Heart left ventricle (tissue), 16 donors: ENCODE results near the gene RAD51. TPM values are rescaled to one million over a fixed set of nuclear protein-coding genes. Genes with fewer than 3 reads are reported as not detected.

ENCODE experiments used
- ATAC-seq, 4 donors: fragments of 200-7000 bp; cut with Tn5 transposase; one replicate each; pipeline ENCODE4 v1.9.1; 2020 to 2022; ENCODE audit warnings: moderate library complexity in 4 of 4, mild to moderate bottlenecking in 3 of 4, moderate number of reproducible peaks in 1 of 4
- DNase-seq, 5 donors: peaks; one replicate each; pipeline ENCODE4 v3.0.0-alpha.2; 2020
- H3K27ac ChIP-seq, 12 donors: fragments of 200-600 bp; sonication (generic) in 4 of 12; one replicate each; pipeline versions ENCODE4 v1.5.0 to v1.8.0; 2016 to 2022; ENCODE audit warnings: mild to moderate bottlenecking in 2 of 12
- H3K27me3 ChIP-seq, 9 donors: fragments of 200-600 bp; sonication (generic) in 2 of 9; one replicate each; pipeline versions ENCODE4 v1.5.1 to v1.8.0; 2016 to 2022; ENCODE audit warnings: mild to moderate bottlenecking in 3 of 9
- H3K36me3 ChIP-seq, 9 donors: fragments of 200-600 bp; sonication (generic) in 2 of 9; one replicate each; pipeline versions ENCODE4 v1.5.0 to v1.8.0; 2018 to 2022; ENCODE audit warnings: mild to moderate bottlenecking in 2 of 9
- H3K4me1 ChIP-seq, 12 donors: fragments of 200-600 bp; sonication (generic) in 4 of 12; one replicate each; pipeline versions ENCODE4 v1.5.0 to v1.8.0; 2016 to 2022; ENCODE audit warnings: mild to moderate bottlenecking in 3 of 12
- H3K4me3 ChIP-seq, 12 donors: fragments of 200-600 bp; sonication (generic) in 4 of 12; one replicate each; pipeline versions ENCODE4 v1.5.0 to v1.8.0; 2017 to 2022; ENCODE audit warnings: mild to moderate bottlenecking in 9 of 12, moderate library complexity in 4 of 12
- H3K9me3 ChIP-seq, 12 donors: fragments of 200-600 bp; sonication (generic) in 4 of 12; one replicate each; pipeline versions ENCODE4 v1.5.0 to v1.8.0; 2016 to 2022; ENCODE audit warnings: mild to moderate bottlenecking in 1 of 12
- POLR2A ChIP-seq, 2 donors: fragments of 450-650 bp; IDR thresholded peaks; one replicate each; pipeline ENCODE4 v1.6.1; 2017; ENCODE audit warnings: antibody characterized with exemption in 2 of 2, mild to moderate bottlenecking in 2 of 2, moderate library complexity in 2 of 2
- WGBS, 4 donors: extraction: QIAGEN DNeasy Blood & Tissue Kit in 2 of 4; methylation state at CpG; one replicate each; pipeline versions ENCODE4 v1.1.5 to v1.1.7; 2013 to 2018; 5-methylcytosine and 5-hydroxymethylcytosine counted together
- intact Hi-C, 10 donors: fragments of 100-400 bp; cut with DNase I; formaldehyde crosslinking; loops; one replicate each; pipeline versions ENCODE4 v1.11.1 to v1.14.2; 2022
- polyA plus RNA-seq, 2 donors: library from polyadenylated mRNA; stranded (reverse); fragments of 200-250 nt; gene quantifications; one replicate each; pipeline ENCODE4 v1.2.3, GENCODE V29; 2013
- total RNA-seq, 9 donors: library from RNA; depleted of rRNA in 2 of 9; stranded (reverse); fragments of >200 nt in 2 of 9; fragmentation: NEBNext Ultra II Directional in 3 of 9; extraction: Animal tissue kit (Norgen Biotek cat#: 25700) in 3 of 9; gene quantifications; one replicate each; pipeline versions ENCODE4 v1.1.0 to v1.2.4, GENCODE V29; 2016 to 2023
- TF ChIP-seq, protein P1 (sequence below), 12 donors: fragments of 200-600 bp; sonication (generic) in 4 of 12; IDR thresholded peaks; one replicate each; pipeline versions ENCODE4 v1.5.0 to v1.8.0; 2018 to 2022; ENCODE audit warnings: antibody characterized with exemption in 12 of 12, mild to moderate bottlenecking in 5 of 12
- donor health status: ischemic (EF 13 %, LVEDD 7.1; RV severe dilation, severe dysfunction).
- donor health status: healthy with polysubstance abuse.
- donor health status: DM: no; HTN: yes; CAD: no.
- donor health status: DM: no; HTN: no; CAD: no.
- donor health status: ischemic (EF 25% LVEDD 6.9; RV normal size, moderate dysfunction).
- donor health status: ischemic (EF 25% LVEDD 5.7; RV mildly dilated, moderate dysfunction).
- donor health status: healthy.
- donor health status: DM: yes; HTN: yes; CAD: no.
- donor health status: ischemic (EF 35%, LVEDD 5.7; RV mildly dilated, moderate dysfunction).
- donor health status: nonischemic (EF 11% LVEDD 7.7; RV severe dilation, severe dysfunction).
- donor health status: DM: yes; HTN: yes; CAD: no.
- donor health status: PGD.
- donor health status: ischemic (EF 29% LVEDD 5.4; RV normal size, mild dysfunction).
- donor health status: nonischemic (EF 23%, LVEDD 6.1; RV moderate dilation, normal function).

RAD51 gene
- total and polyA plus RNA-seq, 11 donors: 0.15 to 3.9 (median 0.56) TPM; not detected in 2

GRCh38 chr15:40754883-40755811 is 60.2 kb downstream of the RAD51 start, which contains the start of gene RMDN3:
TSS of gene RMDN3 (minus strand) at chr15:40755254. CDS start at chr15:40754783, 471 bp downstream.
- WGBS, 4 donors: 1 to 2% (median 1%) methylated on average over 40 to 66 of the region's 66 CpGs
- ATAC-seq: peak; percentile 94 to 100 (median 98)

GRCh38 chr15:40755812-40756208 is 60.8 kb downstream of the RAD51 start:
- Histone ChIP-seq H3K9me3 (no peaks in the 10 kb centered on the region), H3K36me3 (peaks cover 1 to 24% (median 17%) of the 10 kb centered on the region in 9 donors), H3K27ac (peak overlapping the region in 9 of 12 donors; percentile 41 to 85 (median 81)), H3K4me1 (peaks cover 0 to 24% (median 12%) of the 10 kb centered on the region in 12 donors), H3K27me3 (no peaks in the 10 kb centered on the region), H3K4me3 (peak overlapping the region; percentile 70 to 98 (median 86))
- no peak for DNase-seq
- no peak for ATAC-seq
- intact Hi-C loops: loop anchor here in 5 of 10 donors (2.0 to 10.0 kb wide), 5 partner anchors 51 to 187 kb away; partner anchors contain the start of genes DNAJC17 (in 3 of the 5), RAD51 (in 3 of the 5), ZFYVE19 (in 3 of the 5) and RPUSD2 (in 1 of the 5)
- no peak for TF ChIP-seq POLR2A (IDR thresholded peaks at IDR 0.05)
- TF ChIP-seq, protein P1, sequence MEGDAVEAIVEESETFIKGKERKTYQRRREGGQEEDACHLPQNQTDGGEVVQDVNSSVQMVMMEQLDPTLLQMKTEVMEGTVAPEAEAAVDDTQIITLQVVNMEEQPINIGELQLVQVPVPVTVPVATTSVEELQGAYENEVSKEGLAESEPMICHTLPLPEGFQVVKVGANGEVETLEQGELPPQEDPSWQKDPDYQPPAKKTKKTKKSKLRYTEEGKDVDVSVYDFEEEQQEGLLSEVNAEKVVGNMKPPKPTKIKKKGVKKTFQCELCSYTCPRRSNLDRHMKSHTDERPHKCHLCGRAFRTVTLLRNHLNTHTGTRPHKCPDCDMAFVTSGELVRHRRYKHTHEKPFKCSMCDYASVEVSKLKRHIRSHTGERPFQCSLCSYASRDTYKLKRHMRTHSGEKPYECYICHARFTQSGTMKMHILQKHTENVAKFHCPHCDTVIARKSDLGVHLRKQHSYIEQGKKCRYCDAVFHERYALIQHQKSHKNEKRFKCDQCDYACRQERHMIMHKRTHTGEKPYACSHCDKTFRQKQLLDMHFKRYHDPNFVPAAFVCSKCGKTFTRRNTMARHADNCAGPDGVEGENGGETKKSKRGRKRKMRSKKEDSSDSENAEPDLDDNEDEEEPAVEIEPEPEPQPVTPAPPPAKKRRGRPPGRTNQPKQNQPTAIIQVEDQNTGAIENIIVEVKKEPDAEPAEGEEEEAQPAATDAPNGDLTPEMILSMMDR (IDR thresholded peaks at IDR 0.05): no peak
- WGBS, 4 donors: 73 to 81% (median 76%) methylated on average over 10 of the region's 10 CpGs

More at GRCh38 chr15:40754883-40755811, 60.2 kb downstream of the RAD51 start, which contains the start of gene RMDN3:
- Histone ChIP-seq H3K36me3 (peaks cover 3 to 31% (median 24%) of the 10 kb centered on the region in 9 donors), H3K9me3 (no peaks in the 10 kb centered on the region), H3K4me3 (peak within 1 kb of the TSS; percentile 70 to 98 (median 86)), H3K4me1 (peaks cover 0 to 24% (median 12%) of the 10 kb centered on the region in 12 donors), H3K27ac (peak within 1 kb of the TSS in 11 of 12 donors; percentile 51 to 85 (median 80)), H3K27me3 (no peaks in the 10 kb centered on the region)
- intact Hi-C loops: loop anchor here in 6 of 10 donors (2.0 to 10.0 kb wide), 6 partner anchors 52 to 186 kb away; partner anchors contain the start of genes DNAJC17 (in 3 of the 6), RAD51 (in 3 of the 6), ZFYVE19 (in 3 of the 6) and VPS18 (in 2 of the 6)
- DNase-seq: peak; percentile 93 to 97 (median 94)
- TF ChIP-seq, protein P1 (IDR thresholded peaks at IDR 0.05): peak in 3 of 12 donors; percentile 20 to 33 (median 29)
- TF ChIP-seq POLR2A (IDR thresholded peaks at IDR 0.05): peak in 1 of 2 donors; percentile 76

- Histone ChIP-seq H3K4me3 (no peak overlapping the region), H3K9me3 (no peaks in the 10 kb centered on the region), H3K36me3 (peaks cover 0 to 13% (median 6%) of the 10 kb centered on the region in 9 donors), H3K27ac (no peak overlapping the region), H3K4me1 (peaks cover 0 to 24% (median 12%) of the 10 kb centered on the region in 12 donors), H3K27me3 (no peaks in the 10 kb centered on the region)
- intact Hi-C loops: loop anchor here in 4 of 10 donors (5.0 to 10.0 kb wide), 3 partner anchors 50 to 138 kb away; partner anchors contain the start of genes RAD51 (in 3 of the 4), DNAJC17 (in 2 of the 4), ZFYVE19 (in 2 of the 4) and VPS18 (in 1 of the 4)
- 41 to 68% (median 52%) methylated on average over 5 to 6 of the region's 6 CpGs for WGBS, 4 donors
- TF ChIP-seq, protein P1 (IDR thresholded peaks at IDR 0.05): no peak
- no peak for TF ChIP-seq POLR2A (IDR thresholded peaks at IDR 0.05)
- no peak for ATAC-seq
- DNase-seq: no peak
Measured at GRCh38 chr15:40756938-40757337, 62.0 kb downstream of the RAD51 start.
